D721Med (cell line): ENCODE results near the gene VSTM4.

Experiments used
- DNase-seq: peaks from one replicate; pipeline ENCODE4 v3.0.0; 2011; ENCODE audit warnings: low spot score; ENCODE audit not compliant: insufficient read length
- FAIRE-seq: peaks from 2 replicates; lab custom pipeline; 2011; peaks lifted over from hg19 to GRCh38; lab: Jason Lieb, UNC
- CTCF ChIP-seq: IDR thresholded peaks from 2 replicates; pipeline ENCODE4 v1.5.1; 2012; ENCODE audit warnings: mild to moderate bottlenecking, control low read depth; ENCODE audit not compliant: insufficient read depth; ENCODE audit errors: missing control alignments

Gene VSTM4

GRCh38 chr10:49011756-49012155 is 103.6 kb downstream of the VSTM4 start:
- no peak for DNase-seq
- TF ChIP-seq CTCF: no peak
- no peak for FAIRE-seq

- FAIRE-seq (no peak), DNase-seq (no peak)
- no peak for TF ChIP-seq CTCF
Observed at GRCh38 chr10:49010865-49011264, 104.5 kb downstream of the VSTM4 start.

- TF ChIP-seq CTCF: no peak
- FAIRE-seq: no peak
Observed at GRCh38 chr10:49010295-49010694, 105.0 kb downstream of the VSTM4 start.

GRCh38 chr10:49009199-49009979 is 105.9 kb downstream of the VSTM4 start:
- no peak for TF ChIP-seq CTCF
- DNase-seq (no peak), FAIRE-seq (no peak)

More at GRCh38 chr10:49010295-49010694, 105.0 kb downstream of the VSTM4 start:
- no peak for DNase-seq

GRCh38 chr10:49008505-49009198 is 106.7 kb downstream of the VSTM4 start:
- DNase-seq (no peak), FAIRE-seq (no peak)
- TF ChIP-seq CTCF: no peak

- no peak for DNase-seq
- no peak for TF ChIP-seq CTCF
- no peak for FAIRE-seq
Observed at GRCh38 chr10:49008091-49008490, 107.2 kb downstream of the VSTM4 start.

GRCh38 chr10:49007129-49007528 is 108.2 kb downstream of the VSTM4 start:
- FAIRE-seq (no peak), DNase-seq (no peak)
- TF ChIP-seq CTCF: no peak
